Astrocyte of the cerebellum (primary cell): Measurements from ENCODE around the gene ZNF319.

Experiments
- DNase-seq: peaks from one replicate; pipeline ENCODE4 v3.0.0-alpha.2; 2011; ENCODE audit warnings: low read depth
- H3K4me3 ChIP-seq: 2 replicates; pipeline ENCODE4 v1.5.1; 2011; ENCODE audit warnings: mild to moderate bottlenecking, low read depth, low read length, moderate library complexity
- in situ Hi-C: cut with HindIII; loops from 2 replicates; pipeline ENCODE4 v1.10.0; 2017; ENCODE audit warnings: low sequenced_read_pairs
- TF ChIP-seq, protein P1 (sequence below): IDR thresholded peaks from 2 replicates; pipeline ENCODE4 v1.5.1; 2012; ENCODE audit warnings: low read length, low read depth, moderate library complexity, mild to moderate bottlenecking; ENCODE audit errors: missing control alignments

ZNF319 gene

DNA sequence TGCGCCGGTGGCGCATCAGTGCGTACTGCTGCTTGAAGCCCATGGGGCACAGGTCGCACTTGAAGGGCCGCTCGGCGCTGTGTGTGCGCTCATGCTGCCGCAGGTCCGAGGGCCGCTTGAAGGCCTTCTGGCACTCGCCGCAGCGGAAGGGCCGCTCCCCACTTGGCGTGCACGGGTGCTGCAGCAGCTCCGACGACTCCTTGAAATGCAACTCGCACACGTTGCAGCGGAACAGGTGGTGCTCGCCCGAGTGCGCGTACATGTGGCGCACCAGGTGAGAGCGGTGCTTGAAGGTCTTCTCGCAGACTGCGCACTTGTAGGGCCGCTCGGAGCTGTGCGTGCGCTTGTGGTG lies 3.3 kb downstream of the ZNF319 start:
- in situ Hi-C loops: loop anchor here (25.0 kb wide), 1 partner anchor 210 kb away; no protein-coding TSS in a partner anchor
- H3K4me3 ChIP-seq: no peak overlapping the region
- TF ChIP-seq, protein P1, sequence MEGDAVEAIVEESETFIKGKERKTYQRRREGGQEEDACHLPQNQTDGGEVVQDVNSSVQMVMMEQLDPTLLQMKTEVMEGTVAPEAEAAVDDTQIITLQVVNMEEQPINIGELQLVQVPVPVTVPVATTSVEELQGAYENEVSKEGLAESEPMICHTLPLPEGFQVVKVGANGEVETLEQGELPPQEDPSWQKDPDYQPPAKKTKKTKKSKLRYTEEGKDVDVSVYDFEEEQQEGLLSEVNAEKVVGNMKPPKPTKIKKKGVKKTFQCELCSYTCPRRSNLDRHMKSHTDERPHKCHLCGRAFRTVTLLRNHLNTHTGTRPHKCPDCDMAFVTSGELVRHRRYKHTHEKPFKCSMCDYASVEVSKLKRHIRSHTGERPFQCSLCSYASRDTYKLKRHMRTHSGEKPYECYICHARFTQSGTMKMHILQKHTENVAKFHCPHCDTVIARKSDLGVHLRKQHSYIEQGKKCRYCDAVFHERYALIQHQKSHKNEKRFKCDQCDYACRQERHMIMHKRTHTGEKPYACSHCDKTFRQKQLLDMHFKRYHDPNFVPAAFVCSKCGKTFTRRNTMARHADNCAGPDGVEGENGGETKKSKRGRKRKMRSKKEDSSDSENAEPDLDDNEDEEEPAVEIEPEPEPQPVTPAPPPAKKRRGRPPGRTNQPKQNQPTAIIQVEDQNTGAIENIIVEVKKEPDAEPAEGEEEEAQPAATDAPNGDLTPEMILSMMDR: no peak
- DNase-seq: no peak

DNA sequence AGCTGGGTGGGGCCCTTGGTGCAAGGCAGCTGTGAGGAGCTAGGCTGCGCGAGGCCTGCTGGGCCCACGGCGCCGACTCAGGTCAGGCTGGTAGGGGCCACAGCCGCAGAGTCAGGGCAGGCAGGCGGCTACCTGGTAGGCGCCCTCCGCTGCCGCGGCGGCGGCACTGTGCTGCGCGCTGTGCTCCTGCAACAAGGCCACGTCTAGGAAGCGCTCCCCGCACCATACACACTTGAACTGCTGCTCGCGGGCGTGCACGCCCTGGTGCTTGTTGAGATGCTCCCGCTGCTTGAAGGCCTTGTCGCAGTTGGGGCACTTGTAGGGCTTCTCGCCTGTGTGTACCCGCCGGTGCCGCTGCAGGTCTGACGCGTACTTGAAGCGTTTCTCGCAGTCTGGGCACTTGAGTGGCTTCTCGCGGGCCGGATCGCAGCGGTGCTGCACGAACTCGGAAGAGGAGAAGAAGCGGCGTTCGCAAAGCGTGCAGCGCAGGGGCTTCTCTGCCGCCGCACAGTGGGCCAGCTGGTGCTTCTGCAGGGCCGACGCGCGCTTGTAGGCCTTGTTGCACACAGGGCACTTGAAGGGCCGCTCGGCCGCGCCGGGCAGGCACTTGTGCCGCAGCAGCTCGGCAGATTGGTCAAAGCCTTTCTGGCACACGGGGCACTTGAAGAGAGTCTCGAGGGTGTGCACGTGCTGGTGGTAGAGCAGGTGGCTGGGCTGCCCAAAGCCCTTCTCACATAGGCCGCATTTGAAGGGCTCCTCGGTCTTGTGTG lies 3.9 kb downstream of the ZNF319 start:
- in situ Hi-C loops: loop anchor here (25.0 kb wide), 1 partner anchor 209 kb away; no protein-coding TSS in a partner anchor
- no peak overlapping the region for H3K4me3 ChIP-seq
- no peak for DNase-seq
- TF ChIP-seq, protein P1: no peak

DNA sequence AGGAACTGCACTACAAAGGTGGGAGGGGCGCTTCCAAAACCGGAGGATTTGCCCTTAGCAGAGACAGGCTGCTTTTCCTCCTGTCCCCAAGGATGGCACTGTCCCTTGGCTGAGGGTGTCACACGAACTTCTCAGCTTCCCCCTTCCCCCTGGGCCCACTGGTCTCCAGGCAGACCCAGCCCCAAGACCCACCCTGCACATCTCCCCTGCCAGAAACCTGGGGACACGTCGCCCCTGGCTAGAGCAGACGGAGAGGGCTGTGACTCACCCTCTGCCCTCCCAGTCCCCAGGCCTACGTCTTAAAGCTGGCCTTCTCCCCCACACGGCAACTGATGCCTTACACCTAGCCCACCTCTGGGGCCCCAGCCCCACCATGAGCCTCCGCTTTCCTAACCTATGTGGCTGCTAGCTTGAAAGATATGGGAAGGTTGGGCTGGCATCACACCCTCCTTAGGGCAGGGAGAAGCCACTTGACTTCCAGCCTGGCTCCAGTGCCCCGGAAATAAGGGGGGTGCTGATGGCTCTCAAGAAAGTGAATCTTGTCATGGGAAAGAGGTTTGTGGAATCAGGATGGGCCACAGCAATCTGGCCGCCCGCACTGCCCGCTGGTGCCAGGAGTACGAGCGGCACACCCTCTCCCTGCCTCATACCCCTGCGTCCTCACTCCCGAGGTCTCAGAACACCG lies 4.6 kb downstream of the ZNF319 start:
- TF ChIP-seq, protein P1: no peak
- DNase-seq: no peak
- in situ Hi-C loops: loop anchor here (25.0 kb wide), 1 partner anchor 209 kb away; no protein-coding TSS in a partner anchor
- no peak overlapping the region for H3K4me3 ChIP-seq

DNA sequence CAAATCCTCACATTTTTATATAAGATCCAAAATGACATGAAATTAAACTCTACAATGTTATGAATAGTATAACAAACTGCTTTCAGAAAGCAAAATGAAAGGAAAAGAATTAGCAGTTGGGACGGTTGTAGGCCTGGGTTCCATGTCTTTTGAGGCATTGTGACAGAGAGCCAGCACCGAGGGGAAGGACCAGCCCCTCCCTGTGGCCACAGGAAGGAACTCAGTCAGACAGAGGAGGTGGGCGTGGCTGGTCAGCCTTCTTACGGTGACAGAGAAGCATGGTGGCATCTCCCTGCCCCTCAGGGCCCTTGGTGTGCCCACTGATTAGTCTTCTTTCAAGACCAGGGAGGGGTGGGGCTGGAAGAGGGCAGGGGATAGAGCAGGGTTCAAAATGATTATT lies 5.7 kb downstream of the ZNF319 start:
- no peak overlapping the region for H3K4me3 ChIP-seq
- DNase-seq: no peak
- in situ Hi-C loops: loop anchor here (25.0 kb wide), 1 partner anchor 207 kb away; no protein-coding TSS in a partner anchor
- TF ChIP-seq, protein P1: peak; percentile 50

DNA sequence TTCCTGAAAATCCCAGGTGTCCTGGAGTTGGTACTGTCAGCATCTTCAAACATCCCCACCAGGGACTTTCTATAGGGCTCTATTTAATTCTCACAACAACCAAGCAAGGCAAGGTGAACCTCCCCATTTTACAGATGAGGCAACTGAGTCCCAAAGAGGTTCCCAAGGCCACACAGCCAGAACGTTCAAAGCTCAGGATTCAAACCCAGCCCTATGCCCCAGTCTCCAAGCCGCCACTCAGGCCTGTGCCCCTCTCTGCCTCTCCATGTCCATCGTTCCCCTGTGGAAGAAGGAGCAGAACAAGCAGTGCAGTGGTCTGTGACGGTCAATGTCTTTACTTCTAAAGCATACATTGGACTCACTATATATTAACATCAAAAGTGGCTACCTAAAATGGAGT lies 6.1 kb downstream of the ZNF319 start:
- TF ChIP-seq, protein P1: no peak
- H3K4me3 ChIP-seq: no peak overlapping the region
- no peak for DNase-seq
- in situ Hi-C loops: loop anchor here (25.0 kb wide), 1 partner anchor 207 kb away; no protein-coding TSS in a partner anchor

DNA sequence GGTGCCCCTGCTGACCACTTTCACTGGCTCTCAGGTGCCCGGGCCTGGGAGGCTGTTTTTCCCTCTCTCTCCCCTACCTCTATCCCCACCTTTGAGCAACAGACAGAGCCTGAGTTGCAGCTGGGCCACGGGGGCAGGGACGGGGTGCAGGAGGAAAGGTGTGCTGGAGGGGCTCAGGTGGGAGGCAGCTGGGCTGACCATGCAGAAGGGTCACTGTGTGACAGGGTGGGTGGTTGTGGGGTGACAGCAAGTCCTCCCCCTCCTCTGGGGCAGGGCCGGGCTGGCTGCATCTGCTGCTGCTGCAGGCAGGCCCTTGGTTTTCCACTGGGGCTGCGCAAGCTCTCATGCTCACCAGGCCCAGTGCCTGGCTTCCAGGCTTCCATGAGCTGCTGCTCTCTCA lies 6.6 kb downstream of the ZNF319 start:
- in situ Hi-C loops: loop anchor here (25.0 kb wide), 1 partner anchor 207 kb away; no protein-coding TSS in a partner anchor
- no peak for DNase-seq
- TF ChIP-seq, protein P1: no peak
- no peak overlapping the region for H3K4me3 ChIP-seq
